PC-9 (cell line): Measurements from ENCODE around the gene FAM184B.

Experiments used
- EZH2 ChIP-seq: fragments of 200-600 bp; sonication (generic); IDR thresholded peaks from 2 replicates; pipeline ENCODE4 v1.8.0; 2017; ENCODE audit warnings: antibody characterized with exemption, low read depth
- TF ChIP-seq, protein P1 (sequence below): fragments of 200-600 bp; sonication (generic); conservative IDR thresholded peaks from 2 replicates; pipeline ENCODE4 v1.6.1; 2017; ENCODE audit warnings: mixed run types, antibody characterized with exemption, mild to moderate bottlenecking, moderate library complexity

DNA sequence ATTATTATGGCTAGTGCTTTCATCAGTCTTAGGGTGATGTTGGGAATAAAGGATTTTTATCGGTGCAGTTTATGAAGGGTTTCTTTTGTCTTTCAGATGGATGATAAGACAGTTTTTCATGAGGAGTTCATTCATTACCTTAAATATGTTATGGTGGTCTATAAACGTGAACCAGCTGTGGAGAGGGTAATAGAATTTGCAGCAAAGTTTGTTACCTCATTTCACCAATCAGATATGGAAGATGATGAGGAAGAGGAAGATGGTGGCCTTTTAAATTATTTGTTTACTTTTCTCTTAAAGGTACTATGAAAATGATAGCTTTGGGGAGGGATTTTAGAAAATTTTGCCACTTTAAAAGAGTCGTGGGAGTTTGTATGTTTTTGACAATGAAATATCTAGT, 30.7 kb upstream of the FAM184B start:
- TF ChIP-seq, protein P1, sequence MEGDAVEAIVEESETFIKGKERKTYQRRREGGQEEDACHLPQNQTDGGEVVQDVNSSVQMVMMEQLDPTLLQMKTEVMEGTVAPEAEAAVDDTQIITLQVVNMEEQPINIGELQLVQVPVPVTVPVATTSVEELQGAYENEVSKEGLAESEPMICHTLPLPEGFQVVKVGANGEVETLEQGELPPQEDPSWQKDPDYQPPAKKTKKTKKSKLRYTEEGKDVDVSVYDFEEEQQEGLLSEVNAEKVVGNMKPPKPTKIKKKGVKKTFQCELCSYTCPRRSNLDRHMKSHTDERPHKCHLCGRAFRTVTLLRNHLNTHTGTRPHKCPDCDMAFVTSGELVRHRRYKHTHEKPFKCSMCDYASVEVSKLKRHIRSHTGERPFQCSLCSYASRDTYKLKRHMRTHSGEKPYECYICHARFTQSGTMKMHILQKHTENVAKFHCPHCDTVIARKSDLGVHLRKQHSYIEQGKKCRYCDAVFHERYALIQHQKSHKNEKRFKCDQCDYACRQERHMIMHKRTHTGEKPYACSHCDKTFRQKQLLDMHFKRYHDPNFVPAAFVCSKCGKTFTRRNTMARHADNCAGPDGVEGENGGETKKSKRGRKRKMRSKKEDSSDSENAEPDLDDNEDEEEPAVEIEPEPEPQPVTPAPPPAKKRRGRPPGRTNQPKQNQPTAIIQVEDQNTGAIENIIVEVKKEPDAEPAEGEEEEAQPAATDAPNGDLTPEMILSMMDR = no peak
- TF ChIP-seq EZH2 = no peak
